HCT116 (cell line): ENCODE measurements around the gene BTF3. TPM values are rescaled to one million over a fixed set of nuclear protein-coding genes. Genes with fewer than 3 reads are reported as not detected.

Source experiments
- ATAC-seq: fragments of 200-7000 bp; cut with Tn5 transposase; 2 replicates; pipeline ENCODE4 v1.9.1; 2020; ENCODE audit warnings: mild to moderate bottlenecking, moderate library complexity
- BruUV-seq: library from RNA; stranded (reverse); fragments of 400-500 nt; replicated peaks from 2 replicates; lab custom pipeline; 2021; lab: Mats Ljungman, UMichigan
- CTCF ChIA-PET: fragments of 300-600 bp; sonication (Branson Sonifier 250); formaldehyde crosslinking; loops from one replicate; lab custom pipeline; 2021; ENCODE audit warnings: antibody characterized with exemption; lab: Charles Lee
- POLR2A ChIA-PET: fragments of 300-600, 350-600 bp; sonication (Branson Sonifier 250); formaldehyde crosslinking; loops from one replicate; lab custom pipeline; 2021; ENCODE audit warnings: antibody characterized with exemption; lab: Charles Lee
- RAD21 ChIA-PET, 2 experiments: fragments of 300-600 bp; sonication (Branson Sonifier 250); formaldehyde crosslinking; loops; one replicate each; lab custom pipeline; 2023; ENCODE audit warnings: low total read pairs in 2 of 2; ENCODE audit not compliant: uncharacterized antibody in 2 of 2, unreplicated experiment in 2 of 2, low non-redundant PET in 1 of 2; lab: Charles Lee
- DNase-seq: peaks from one replicate; pipeline ENCODE4 v3.0.0-alpha.2; 2010; ENCODE audit warnings: low read depth, low spot score
- H2AFZ ChIP-seq: fragments of 200-600 bp; shearing (Covaris generic), sonication (generic); 2 replicates; pipeline ENCODE4 v1.6.1; 2017; ENCODE audit warnings: low read depth, mixed run types, mixed read lengths, antibody characterized with exemption, low read length; ENCODE audit not compliant: poor library complexity, severe bottlenecking
- H3K27ac ChIP-seq: 2 replicates; pipeline ENCODE4 v1.5.1; 2012; ENCODE audit warnings: low read depth, low read length
- H3K27me3 ChIP-seq: fragments of 200-600 bp; sonication (generic); 2 replicates; pipeline ENCODE4 v1.6.1; 2016; ENCODE audit warnings: mixed run types, low read length, mixed read lengths; ENCODE audit not compliant: insufficient read depth
- H3K36me3 ChIP-seq, 2 experiments: fragments of 200-500 bp in 1 of 2; fragments of 200-600 bp in 1 of 2; sonication (Bioruptor generic) in 1 of 2; sonication (generic) in 1 of 2; 2 replicates each; pipeline versions ENCODE4 v1.5.1 to v1.6.1; 2014 to 2016; ENCODE audit warnings: low read length in 2 of 2, inconsistent platforms in 1 of 2, mixed read lengths in 1 of 2, mixed run types in 1 of 2; ENCODE audit not compliant: insufficient read depth in 2 of 2, control insufficient read depth in 1 of 2
- H3K4me1 ChIP-seq, 2 experiments: fragments of 200-600 bp in 1 of 2; sonication (generic) in 1 of 2; 2 replicates each; pipeline versions ENCODE4 v1.5.1 to v1.6.1; 2012 to 2017; ENCODE audit warnings: low read length in 2 of 2, inconsistent platforms in 1 of 2, mild to moderate bottlenecking in 1 of 2, mixed read lengths in 1 of 2, mixed run types in 1 of 2, moderate library complexity in 1 of 2; ENCODE audit not compliant: insufficient read depth in 2 of 2, control insufficient read depth in 1 of 2
- H3K4me2 ChIP-seq: fragments of 200-600 bp; sonication (generic); 2 replicates; pipeline ENCODE4 v1.6.1; 2017; ENCODE audit warnings: mixed run types, low read length, mixed read lengths
- H3K4me3 ChIP-seq, 2 experiments: fragments of 200-600 bp in 1 of 2; sonication (generic) in 1 of 2; replicated peaks in 1 of 2; 2 replicates each; pipeline ENCODE4 v1.5.1; 2011 to 2016; ENCODE audit warnings: low read length in 2 of 2, control low read depth in 1 of 2, low read depth in 1 of 2, mild to moderate bottlenecking in 1 of 2, mixed read lengths in 1 of 2, mixed run types in 1 of 2
- H3K79me2 ChIP-seq: fragments of 200-600 bp; sonication (generic); 2 replicates; pipeline ENCODE4 v1.6.1; 2017; ENCODE audit warnings: mild to moderate bottlenecking, mixed run types, low read length, moderate library complexity, mixed read lengths; ENCODE audit not compliant: insufficient read depth
- H3K9ac ChIP-seq: fragments of 200-600 bp; sonication (generic); 2 replicates; pipeline ENCODE4 v1.6.1; 2016; ENCODE audit warnings: low read length, mixed read lengths
- H3K9me2 ChIP-seq: fragments of 200-600 bp; sonication (generic), shearing (Covaris generic); 2 replicates; pipeline ENCODE4 v1.6.1; 2017; ENCODE audit warnings: mixed run types, mild to moderate bottlenecking, moderate library complexity; ENCODE audit not compliant: insufficient read depth
- H3K9me3 ChIP-seq, 2 experiments: fragments of 200-500 bp in 1 of 2; fragments of 200-600 bp in 1 of 2; sonication (Bioruptor generic) in 1 of 2; sonication (generic) in 1 of 2; 2 replicates each; pipeline ENCODE4 v1.6.1; 2014 to 2017; ENCODE audit warnings: low read length in 2 of 2, mixed read lengths in 2 of 2, inconsistent platforms in 1 of 2, low read depth in 1 of 2, mild to moderate bottlenecking in 1 of 2, mixed run types in 1 of 2, moderate library complexity in 1 of 2; ENCODE audit not compliant: control insufficient read depth in 1 of 2, insufficient read depth in 1 of 2
- H4K20me1 ChIP-seq: fragments of 200-600 bp; sonication (generic), shearing (Covaris generic); 2 replicates; pipeline ENCODE4 v1.6.1; 2017; ENCODE audit warnings: mixed run types, mild to moderate bottlenecking, moderate library complexity; ENCODE audit not compliant: insufficient read depth
- CBX3 ChIP-seq: IDR thresholded peaks from 2 replicates; pipeline ENCODE4 v1.6.1; 2012; ENCODE audit warnings: low read depth
- EGR1 ChIP-seq: IDR thresholded peaks from 2 replicates; pipeline ENCODE4 v1.6.1; 2012; ENCODE audit warnings: low read depth
- ELF1 ChIP-seq: IDR thresholded peaks from 2 replicates; pipeline ENCODE4 v1.6.1; 2012; ENCODE audit warnings: low read depth, borderline replicate concordance
- EZH2 ChIP-seq: fragments of 200-600 bp; sonication (generic); IDR thresholded peaks from 2 replicates; pipeline ENCODE4 v1.6.1; 2017; ENCODE audit warnings: antibody characterized with exemption, mixed run types
- EZH2phosphoT487 ChIP-seq: fragments of 200-600 bp; IDR thresholded peaks from 2 replicates; pipeline ENCODE4 v1.6.1; 2018; ENCODE audit warnings: antibody characterized with exemption, borderline replicate concordance
- JUND ChIP-seq: IDR thresholded peaks from 2 replicates; pipeline ENCODE4 v1.6.1; 2012
- POLR2A ChIP-seq: IDR thresholded peaks from 2 replicates; pipeline ENCODE4 v1.7.0; 2011; ENCODE audit warnings: borderline replicate concordance; ENCODE audit not compliant: insufficient read depth, insufficient read length; ENCODE audit errors: extremely low read depth
- POLR2AphosphoS5 ChIP-seq: IDR thresholded peaks from 2 replicates; pipeline ENCODE4 v1.6.1; 2011; ENCODE audit warnings: mild to moderate bottlenecking, low read depth, low read length, moderate library complexity
- RAD21 ChIP-seq: IDR thresholded peaks from 2 replicates; pipeline ENCODE4 v1.6.1; 2012; ENCODE audit warnings: low read depth, mild to moderate bottlenecking
- SP1 ChIP-seq: IDR thresholded peaks from 2 replicates; pipeline ENCODE4 v1.6.1; 2012; ENCODE audit warnings: low read depth
- SRF ChIP-seq: IDR thresholded peaks from 2 replicates; pipeline ENCODE4 v1.6.1; 2012; ENCODE audit warnings: low read depth
- TCF7L2 ChIP-seq: IDR thresholded peaks from 2 replicates; pipeline ENCODE4 v1.7.0; 2011; ENCODE audit warnings: borderline replicate concordance, inconsistent platforms; ENCODE audit not compliant: insufficient read depth, insufficient read length; ENCODE audit errors: extremely low read depth
- ZNF274 ChIP-seq: fragments of 200-500 bp; sonication (Bioruptor generic); IDR thresholded peaks from 2 replicates; pipeline ENCODE4 v1.6.1; 2014; ENCODE audit warnings: mild to moderate bottlenecking, low read depth, low read length, inconsistent platforms
- intact Hi-C: fragments of 100-400 bp; cut with micrococcal nuclease; formaldehyde crosslinking; loops from 2 replicates; pipeline ENCODE4 v1.10.0; 2022
- total RNA-seq: library from RNA; stranded (reverse); gene quantifications from one replicate; pipeline ENCODE4 v1.2.1, GENCODE V29; 2021; ENCODE audit not compliant: unreplicated experiment
- TF ChIP-seq, protein P1 (sequence below), 3 experiments: fragments of 200-600 bp in 1 of 3; sonication (generic) in 1 of 3; IDR thresholded peaks in 2 of 3; conservative IDR thresholded peaks in 1 of 3; 2 replicates each; pipeline ENCODE4 v1.5.1; 2012 to 2017; ENCODE audit warnings: low read depth in 2 of 3, low read length in 2 of 3, antibody characterized with exemption in 1 of 3, borderline replicate concordance in 1 of 3, control low read depth in 1 of 3, mild to moderate bottlenecking in 1 of 3, mixed read lengths in 1 of 3, mixed run types in 1 of 3, moderate library complexity in 1 of 3; ENCODE audit not compliant: insufficient read depth in 1 of 3
- TF ChIP-seq, protein P2 (sequence below): IDR thresholded peaks from 2 replicates; pipeline ENCODE4 v1.6.1; 2012

Gene BTF3
- total RNA-seq, 1 experiment from 2014 or later = 868 TPM

DNA sequence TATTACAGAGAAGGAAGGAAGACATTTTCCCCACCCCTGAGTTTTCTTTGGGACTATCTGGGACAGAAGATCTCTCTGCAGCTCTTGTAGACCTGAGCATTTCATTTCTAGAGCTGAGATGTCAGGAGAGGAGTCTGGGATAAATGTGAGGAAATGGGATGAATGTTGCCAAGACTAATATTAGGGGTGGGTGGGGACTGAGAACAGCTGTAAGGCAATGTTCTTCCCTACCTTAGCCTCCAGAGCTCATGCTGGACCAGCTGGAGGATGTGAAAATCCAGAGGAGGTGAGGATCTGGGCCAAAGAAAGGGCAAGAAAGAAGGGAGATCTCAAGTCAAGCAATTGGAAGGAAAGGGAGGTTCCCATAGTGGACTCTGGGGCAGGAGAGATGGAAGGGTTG, 26.6 kb upstream of the BTF3 start:
- CTCF ChIA-PET = no interaction called here

DNA sequence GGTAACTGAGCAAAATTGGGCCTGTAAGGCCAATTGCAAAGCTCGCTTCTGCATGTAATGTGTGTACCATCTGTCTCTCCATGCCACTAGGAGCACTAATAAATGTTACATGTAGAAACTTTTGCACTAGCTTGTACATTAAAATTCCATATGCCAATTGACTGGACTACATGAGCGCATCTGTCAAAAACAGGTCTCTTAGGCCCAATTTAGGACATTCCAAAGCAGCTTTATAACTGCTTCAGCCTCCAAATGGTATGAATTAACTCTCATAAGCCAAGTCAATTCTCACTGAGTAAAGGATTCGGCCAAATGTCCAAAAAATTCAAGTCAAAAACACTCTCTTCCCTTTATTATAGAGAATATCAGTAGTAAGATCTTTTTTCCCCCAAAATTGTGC, 26.1 kb upstream of the BTF3 start:
- no peak for ATAC-seq
- Histone ChIP-seq H3K4me3 (no peak overlapping the region), H3K9ac (no peak overlapping the region), H3K9me3 (no peaks in the 10 kb centered on the region), H3K27ac (no peak overlapping the region), H2AFZ (no peak overlapping the region), H3K9me2 (no peaks in the 10 kb centered on the region), H3K36me3 (no peaks in the 10 kb centered on the region), H3K4me1 (no peaks in the 10 kb centered on the region), H3K79me2 (no peaks in the 10 kb centered on the region), H4K20me1 (no peaks in the 10 kb centered on the region), H3K4me2 (no peak overlapping the region), H3K27me3 (no peaks in the 10 kb centered on the region)
- intact Hi-C loops = no loop called here
- DNase-seq = no peak
- CTCF ChIA-PET = no interaction called here
- POLR2A ChIA-PET = no interaction called here
- no TSS peak for BruUV-seq
- RAD21 ChIA-PET = no interaction called here
- TF ChIP-seq, protein P1, sequence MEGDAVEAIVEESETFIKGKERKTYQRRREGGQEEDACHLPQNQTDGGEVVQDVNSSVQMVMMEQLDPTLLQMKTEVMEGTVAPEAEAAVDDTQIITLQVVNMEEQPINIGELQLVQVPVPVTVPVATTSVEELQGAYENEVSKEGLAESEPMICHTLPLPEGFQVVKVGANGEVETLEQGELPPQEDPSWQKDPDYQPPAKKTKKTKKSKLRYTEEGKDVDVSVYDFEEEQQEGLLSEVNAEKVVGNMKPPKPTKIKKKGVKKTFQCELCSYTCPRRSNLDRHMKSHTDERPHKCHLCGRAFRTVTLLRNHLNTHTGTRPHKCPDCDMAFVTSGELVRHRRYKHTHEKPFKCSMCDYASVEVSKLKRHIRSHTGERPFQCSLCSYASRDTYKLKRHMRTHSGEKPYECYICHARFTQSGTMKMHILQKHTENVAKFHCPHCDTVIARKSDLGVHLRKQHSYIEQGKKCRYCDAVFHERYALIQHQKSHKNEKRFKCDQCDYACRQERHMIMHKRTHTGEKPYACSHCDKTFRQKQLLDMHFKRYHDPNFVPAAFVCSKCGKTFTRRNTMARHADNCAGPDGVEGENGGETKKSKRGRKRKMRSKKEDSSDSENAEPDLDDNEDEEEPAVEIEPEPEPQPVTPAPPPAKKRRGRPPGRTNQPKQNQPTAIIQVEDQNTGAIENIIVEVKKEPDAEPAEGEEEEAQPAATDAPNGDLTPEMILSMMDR (IDR thresholded peaks at IDR 0.05 in 2 of 3, conservative IDR thresholded peaks at IDR 0.05 in 1 of 3; ENCODE audit: borderline replicate concordance in 1 of 3, insufficient read depth in 1 of 3, low read depth in 2 of 3, low read length in 2 of 3) = no peak
- TF ChIP-seq EZH2 = no peak
- TF ChIP-seq TCF7L2 = no peak
- no peak for TF ChIP-seq RAD21
- no peak for TF ChIP-seq JUND
- TF ChIP-seq EZH2phosphoT487 = no peak
- TF ChIP-seq POLR2A = no peak
- TF ChIP-seq, protein P2, sequence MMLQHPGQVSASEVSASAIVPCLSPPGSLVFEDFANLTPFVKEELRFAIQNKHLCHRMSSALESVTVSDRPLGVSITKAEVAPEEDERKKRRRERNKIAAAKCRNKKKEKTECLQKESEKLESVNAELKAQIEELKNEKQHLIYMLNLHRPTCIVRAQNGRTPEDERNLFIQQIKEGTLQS = no peak
- TF ChIP-seq POLR2AphosphoS5 = no peak
- TF ChIP-seq SRF = no peak
- TF ChIP-seq ZNF274 = no peak

More for the DNA sequence above, 26.6 kb upstream of the BTF3 start:
- BruUV-seq = no TSS peak
- H3K4me1 ChIP-seq = no peaks in the 10 kb centered on the region
- H3K4me2 ChIP-seq = no peak overlapping the region
- ChIA-PET RAD21 (no interaction called here), POLR2A (no interaction called here)
- intact Hi-C loops = no loop called here
- no peak overlapping the region for H2AFZ ChIP-seq
- H3K27ac ChIP-seq = no peak overlapping the region
- DNase-seq = no peak
- no peaks in the 10 kb centered on the region for H3K36me3 ChIP-seq
- H3K79me2 ChIP-seq = no peaks in the 10 kb centered on the region
- no peak for ATAC-seq
- H3K9me2 ChIP-seq = no peaks in the 10 kb centered on the region
- H3K9ac ChIP-seq = no peak overlapping the region
- H3K4me3 ChIP-seq = no peak overlapping the region
- H3K9me3 ChIP-seq = no peaks in the 10 kb centered on the region
- no peaks in the 10 kb centered on the region for H4K20me1 ChIP-seq
- no peaks in the 10 kb centered on the region for H3K27me3 ChIP-seq
- no peak for TF ChIP-seq EGR1
- no peak for TF ChIP-seq SP1
- TF ChIP-seq, protein P1 (IDR thresholded peaks at IDR 0.05 in 2 of 3, conservative IDR thresholded peaks at IDR 0.05 in 1 of 3; ENCODE audit: borderline replicate concordance in 1 of 3, insufficient read depth in 1 of 3, low read depth in 2 of 3, low read length in 2 of 3) = no peak
- TF ChIP-seq ELF1 = no peak
- TF ChIP-seq CBX3 = no peak
